ENCODE data around the gene PRR35.

PRR35 gene

GRCh38 chr16:515939-516226 lies 44.3 kb upstream of the PRR35 start:
- H3K9me3 ChIP-seq (ENCODE audit: low read length), result no peaks in the 10 kb centered on the region
- H3K36me3 ChIP-seq (ENCODE audit: insufficient read depth, low read length), result no peaks in the 10 kb centered on the region
- no peaks in the 10 kb centered on the region for H3K9me2 ChIP-seq (ENCODE audit: low read depth, low read length)
- no peak overlapping the region for H3K27ac ChIP-seq (ENCODE audit: low read depth, low read length, poor library complexity, severe bottlenecking)
- no peak overlapping the region for H3K4me3 ChIP-seq (ENCODE audit: low read depth, low read length, poor library complexity, severe bottlenecking)
- no peaks in the 10 kb centered on the region for H3F3A ChIP-seq (ENCODE audit: insufficient read depth, low read length)
- no peaks in the 10 kb centered on the region for H3K79me2 ChIP-seq (ENCODE audit: insufficient read depth, low read length)
- no peak overlapping the region for H3K9ac ChIP-seq (ENCODE audit: low read length)
- TF ChIP-seq EZH2 (IDR thresholded peaks at IDR 0.05; ENCODE audit: borderline replicate concordance, low read length), result no peak
- no peak for TF ChIP-seq CTCF (IDR thresholded peaks at IDR 0.05; ENCODE audit: low read length)
- H3K4me2 ChIP-seq (ENCODE audit: low read length), result no peak overlapping the region
- H3K4me1 ChIP-seq (ENCODE audit: insufficient read depth, low read length, severe bottlenecking), result no peaks in the 10 kb centered on the region
- no peaks in the 10 kb centered on the region for H4K20me1 ChIP-seq (ENCODE audit: insufficient read depth, low read length)
- no peaks in the 10 kb centered on the region for H3K27me3 ChIP-seq (ENCODE audit: insufficient read depth, low read length)
- no peak overlapping the region for H2AFZ ChIP-seq (ENCODE audit: low read length)

- Histone ChIP-seq H3K4me2 (ENCODE audit: low read length) (no peak overlapping the region), H3K27ac (ENCODE audit: low read depth, low read length, poor library complexity, severe bottlenecking) (no peak overlapping the region), H3K4me3 (ENCODE audit: low read depth, low read length, poor library complexity, severe bottlenecking) (no peak overlapping the region), H3K9me2 (ENCODE audit: low read depth, low read length) (no peaks in the 10 kb centered on the region), H3K36me3 (ENCODE audit: insufficient read depth, low read length) (no peaks in the 10 kb centered on the region), H3K9me3 (ENCODE audit: low read length) (no peaks in the 10 kb centered on the region), H4K20me1 (ENCODE audit: insufficient read depth, low read length) (no peaks in the 10 kb centered on the region), H3K9ac (ENCODE audit: low read length) (no peak overlapping the region), H3K27me3 (ENCODE audit: insufficient read depth, low read length) (no peaks in the 10 kb centered on the region), H3F3A (ENCODE audit: insufficient read depth, low read length) (no peaks in the 10 kb centered on the region), H3K79me2 (ENCODE audit: insufficient read depth, low read length) (no peaks in the 10 kb centered on the region), H2AFZ (ENCODE audit: low read length) (no peak overlapping the region), H3K4me1 (ENCODE audit: insufficient read depth, low read length, severe bottlenecking) (no peaks in the 10 kb centered on the region)
- no peak for TF ChIP-seq CTCF (IDR thresholded peaks at IDR 0.05; ENCODE audit: low read length)
- no peak for TF ChIP-seq EZH2 (IDR thresholded peaks at IDR 0.05; ENCODE audit: borderline replicate concordance, low read length)
Observed at GRCh38 chr16:516301-516700, 43.9 kb upstream of the PRR35 start.

DNA sequence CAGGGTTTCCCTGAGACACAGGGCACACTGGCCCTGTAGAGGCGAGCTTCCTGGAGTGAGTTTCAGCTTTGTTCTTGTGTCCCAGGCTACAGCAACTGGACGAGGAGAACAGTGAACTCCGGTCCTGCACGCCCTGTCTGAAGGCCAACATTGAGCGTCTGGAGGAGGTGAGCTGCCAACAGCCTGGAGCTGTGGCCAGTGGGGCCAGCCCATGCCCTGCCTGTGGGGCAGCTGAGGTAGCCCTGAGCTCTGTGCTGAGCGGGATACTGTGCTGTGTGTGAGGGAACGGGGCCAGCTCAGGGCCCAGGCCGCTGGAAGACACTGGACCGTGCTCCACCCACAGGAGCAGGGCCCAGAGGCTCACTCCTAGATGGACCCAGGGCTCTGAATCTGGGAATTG lies 41.3 kb upstream of the PRR35 start:
- Histone ChIP-seq H4K20me1 (ENCODE audit: insufficient read depth, low read length) (no peaks in the 10 kb centered on the region), H3K27ac (ENCODE audit: low read depth, low read length, poor library complexity, severe bottlenecking) (no peak overlapping the region), H3K9ac (ENCODE audit: low read length) (no peak overlapping the region), H3K27me3 (ENCODE audit: insufficient read depth, low read length) (no peaks in the 10 kb centered on the region), H3F3A (ENCODE audit: insufficient read depth, low read length) (no peaks in the 10 kb centered on the region), H3K4me1 (ENCODE audit: insufficient read depth, low read length, severe bottlenecking) (no peaks in the 10 kb centered on the region), H3K36me3 (ENCODE audit: insufficient read depth, low read length) (no peaks in the 10 kb centered on the region), H3K79me2 (ENCODE audit: insufficient read depth, low read length) (no peaks in the 10 kb centered on the region), H3K4me2 (ENCODE audit: low read length) (no peak overlapping the region), H2AFZ (ENCODE audit: low read length) (no peak overlapping the region), H3K9me2 (ENCODE audit: low read depth, low read length) (no peaks in the 10 kb centered on the region), H3K9me3 (ENCODE audit: low read length) (no peaks in the 10 kb centered on the region), H3K4me3 (ENCODE audit: low read depth, low read length, poor library complexity, severe bottlenecking) (no peak overlapping the region)
- no peak for TF ChIP-seq EZH2 (IDR thresholded peaks at IDR 0.05; ENCODE audit: borderline replicate concordance, low read length)
- TF ChIP-seq CTCF (IDR thresholded peaks at IDR 0.05; ENCODE audit: low read length), result no peak

Measured in OCI-LY1 (cell line).